Measurements from ENCODE around the gene INAFM1. TPM values are rescaled to one million over a fixed set of nuclear protein-coding genes. Genes with fewer than 3 reads are reported as not detected.
A peak's percentile ranks its signal among the peaks of the same experiment; 100 is the strongest.

Gene INAFM1
- total RNA-seq, 1 donor from 2014 or later = 65.0 TPM

GRCh38 chr19:47230921-47231214 is 43.8 kb upstream of the INAFM1 start, which contains the start of gene BBC3:
BBC3 (minus strand) TSS chr19:47231199; CDS start chr19:47228431, 2,768 bp downstream.
- peak within 1 kb of the TSS; percentile 85 for H3K4me3 Mint-ChIP-seq (ENCODE audit: unreplicated experiment)
- H3K27me3 Mint-ChIP-seq (ENCODE audit: unreplicated experiment) = peaks cover 11% of the 10 kb centered on the region
- no peak for DNase-seq
- no peaks in the 10 kb centered on the region for H3K36me3 Mint-ChIP-seq (ENCODE audit: unreplicated experiment)
- peaks cover 16% of the 10 kb centered on the region for H3K9me3 Mint-ChIP-seq (ENCODE audit: unreplicated experiment)
- no peak for TF ChIP-seq CTCF (IDR thresholded peaks at IDR 0.05; ENCODE audit: partially characterized antibody, unreplicated experiment)
- peak within 1 kb of the TSS; percentile 90 for H3K27ac Mint-ChIP-seq (ENCODE audit: unreplicated experiment)
- peaks cover 9% of the 10 kb centered on the region for H3K4me1 Mint-ChIP-seq (ENCODE audit: low read depth, unreplicated experiment)

GRCh38 chr19:47231215-47232054 is 43.2 kb upstream of the INAFM1 start:
- peaks cover 16% of the 10 kb centered on the region for H3K9me3 Mint-ChIP-seq (ENCODE audit: unreplicated experiment)
- no peaks in the 10 kb centered on the region for H3K36me3 Mint-ChIP-seq (ENCODE audit: unreplicated experiment)
- peak; percentile 85 for DNase-seq
- H3K4me3 Mint-ChIP-seq (ENCODE audit: unreplicated experiment) = peak overlapping the region; percentile 85
- TF ChIP-seq CTCF (IDR thresholded peaks at IDR 0.05; ENCODE audit: partially characterized antibody, unreplicated experiment) = no peak
- peak overlapping the region; percentile 90 for H3K27ac Mint-ChIP-seq (ENCODE audit: unreplicated experiment)
- H3K4me1 Mint-ChIP-seq (ENCODE audit: low read depth, unreplicated experiment) = peaks cover 9% of the 10 kb centered on the region
- peaks cover 11% of the 10 kb centered on the region for H3K27me3 Mint-ChIP-seq (ENCODE audit: unreplicated experiment)

GRCh38 chr19:47232422-47233211 is 42.1 kb upstream of the INAFM1 start:
- Mint-ChIP-seq H3K36me3 (ENCODE audit: unreplicated experiment) (no peaks in the 10 kb centered on the region), H3K4me3 (ENCODE audit: unreplicated experiment) (peak overlapping the region; percentile 72), H3K9me3 (ENCODE audit: unreplicated experiment) (peaks cover 13% of the 10 kb centered on the region), H3K27me3 (ENCODE audit: unreplicated experiment) (peaks cover 10% of the 10 kb centered on the region), H3K4me1 (ENCODE audit: low read depth, unreplicated experiment) (peaks cover 9% of the 10 kb centered on the region), H3K27ac (ENCODE audit: unreplicated experiment) (peak overlapping the region; percentile 57)
- DNase-seq = no peak
- no peak for TF ChIP-seq CTCF (IDR thresholded peaks at IDR 0.05; ENCODE audit: partially characterized antibody, unreplicated experiment)

GRCh38 chr19:47236072-47236675 is 38.5 kb upstream of the INAFM1 start:
- peaks cover 19% of the 10 kb centered on the region for H3K9me3 Mint-ChIP-seq (ENCODE audit: unreplicated experiment)

More at GRCh38 chr19:47236072-47236675, 38.5 kb upstream of the INAFM1 start:
- TF ChIP-seq CTCF (IDR thresholded peaks at IDR 0.05; ENCODE audit: partially characterized antibody, unreplicated experiment) = no peak
- Mint-ChIP-seq H3K27me3 (ENCODE audit: unreplicated experiment) (peaks cover 14% of the 10 kb centered on the region), H3K36me3 (ENCODE audit: unreplicated experiment) (no peaks in the 10 kb centered on the region), H3K4me3 (ENCODE audit: unreplicated experiment) (no peak overlapping the region), H3K27ac (ENCODE audit: unreplicated experiment) (no peak overlapping the region), H3K4me1 (ENCODE audit: low read depth, unreplicated experiment) (peaks cover 14% of the 10 kb centered on the region)
- no peak for DNase-seq

All from glutamatergic neuron (in vitro differentiated cells).